Ishikawa (cell line): ENCODE results near the gene ANXA1.

Experiments
- CEBPB ChIP-seq: IDR thresholded peaks from 2 replicates; pipeline ENCODE4 v1.6.1; 2012
- CREB1 ChIP-seq: IDR thresholded peaks from 2 replicates; pipeline ENCODE4 v1.6.1; 2012; ENCODE audit warnings: low read depth
- EGR1 ChIP-seq: IDR thresholded peaks from 2 replicates; pipeline ENCODE4 v1.6.1; 2012
- EP300 ChIP-seq: IDR thresholded peaks from 2 replicates; pipeline ENCODE4 v1.6.1; 2012; ENCODE audit warnings: borderline replicate concordance
- FOXM1 ChIP-seq: IDR thresholded peaks from 2 replicates; pipeline ENCODE4 v1.6.1; 2012; ENCODE audit warnings: low read depth, borderline replicate concordance
- NFIC ChIP-seq: IDR thresholded peaks from 2 replicates; pipeline ENCODE4 v1.6.1; 2012
- RAD21 ChIP-seq: IDR thresholded peaks from 2 replicates; pipeline ENCODE4 v1.6.1; 2012; ENCODE audit warnings: low read depth
- TAF1 ChIP-seq: IDR thresholded peaks from 2 replicates; pipeline ENCODE4 v1.6.1; 2012; ENCODE audit warnings: low read depth, mild to moderate bottlenecking
- TCF12 ChIP-seq: IDR thresholded peaks from 2 replicates; pipeline ENCODE4 v1.6.1; 2012; ENCODE audit warnings: low read depth
- TEAD4 ChIP-seq: IDR thresholded peaks from 2 replicates; pipeline ENCODE4 v1.6.1; 2012
- YY1 ChIP-seq: IDR thresholded peaks from 2 replicates; pipeline ENCODE4 v1.6.1; 2012; ENCODE audit warnings: low read depth
- ZBTB7A ChIP-seq: IDR thresholded peaks from 2 replicates; pipeline ENCODE4 v1.6.1; 2012; ENCODE audit warnings: low read depth
- TF ChIP-seq, protein P1 (sequence below): IDR thresholded peaks from 2 replicates; pipeline ENCODE4 v1.6.1; 2012; ENCODE audit warnings: low read depth, mild to moderate bottlenecking
- TF ChIP-seq, protein P2 (sequence below): IDR thresholded peaks from 2 replicates; pipeline ENCODE4 v1.6.1; 2012
- TF ChIP-seq, protein P3 (sequence below): IDR thresholded peaks from 2 replicates; pipeline ENCODE4 v1.6.1; 2012

Gene ANXA1

DNA sequence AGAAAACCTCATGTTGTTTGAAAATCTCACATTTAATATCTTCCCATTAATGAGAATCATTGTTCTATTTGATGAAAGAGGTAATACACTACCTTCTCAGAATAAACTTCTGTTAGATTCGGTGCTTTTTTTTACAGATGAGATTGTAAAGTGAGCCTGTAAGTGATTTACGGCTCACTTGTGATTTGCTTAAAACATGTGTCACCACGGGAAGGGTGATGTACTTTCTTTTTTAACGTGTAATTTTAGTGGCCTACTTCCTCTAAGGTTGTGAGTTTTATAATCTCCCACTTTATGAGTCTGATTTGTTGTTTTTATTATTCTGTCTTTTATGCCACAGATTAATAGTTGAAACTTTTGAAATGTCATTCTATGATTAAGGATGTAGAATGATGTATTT, 15.9 kb downstream of the ANXA1 start:
- no peak for TF ChIP-seq NFIC
- no peak for TF ChIP-seq FOXM1
- TF ChIP-seq, protein P1, sequence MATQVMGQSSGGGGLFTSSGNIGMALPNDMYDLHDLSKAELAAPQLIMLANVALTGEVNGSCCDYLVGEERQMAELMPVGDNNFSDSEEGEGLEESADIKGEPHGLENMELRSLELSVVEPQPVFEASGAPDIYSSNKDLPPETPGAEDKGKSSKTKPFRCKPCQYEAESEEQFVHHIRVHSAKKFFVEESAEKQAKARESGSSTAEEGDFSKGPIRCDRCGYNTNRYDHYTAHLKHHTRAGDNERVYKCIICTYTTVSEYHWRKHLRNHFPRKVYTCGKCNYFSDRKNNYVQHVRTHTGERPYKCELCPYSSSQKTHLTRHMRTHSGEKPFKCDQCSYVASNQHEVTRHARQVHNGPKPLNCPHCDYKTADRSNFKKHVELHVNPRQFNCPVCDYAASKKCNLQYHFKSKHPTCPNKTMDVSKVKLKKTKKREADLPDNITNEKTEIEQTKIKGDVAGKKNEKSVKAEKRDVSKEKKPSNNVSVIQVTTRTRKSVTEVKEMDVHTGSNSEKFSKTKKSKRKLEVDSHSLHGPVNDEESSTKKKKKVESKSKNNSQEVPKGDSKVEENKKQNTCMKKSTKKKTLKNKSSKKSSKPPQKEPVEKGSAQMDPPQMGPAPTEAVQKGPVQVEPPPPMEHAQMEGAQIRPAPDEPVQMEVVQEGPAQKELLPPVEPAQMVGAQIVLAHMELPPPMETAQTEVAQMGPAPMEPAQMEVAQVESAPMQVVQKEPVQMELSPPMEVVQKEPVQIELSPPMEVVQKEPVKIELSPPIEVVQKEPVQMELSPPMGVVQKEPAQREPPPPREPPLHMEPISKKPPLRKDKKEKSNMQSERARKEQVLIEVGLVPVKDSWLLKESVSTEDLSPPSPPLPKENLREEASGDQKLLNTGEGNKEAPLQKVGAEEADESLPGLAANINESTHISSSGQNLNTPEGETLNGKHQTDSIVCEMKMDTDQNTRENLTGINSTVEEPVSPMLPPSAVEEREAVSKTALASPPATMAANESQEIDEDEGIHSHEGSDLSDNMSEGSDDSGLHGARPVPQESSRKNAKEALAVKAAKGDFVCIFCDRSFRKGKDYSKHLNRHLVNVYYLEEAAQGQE, result no peak
- no peak for TF ChIP-seq RAD21
- no peak for TF ChIP-seq CEBPB
- no peak for TF ChIP-seq CREB1
- TF ChIP-seq TEAD4, result no peak
- TF ChIP-seq TCF12, result no peak
- no peak for TF ChIP-seq EP300
- TF ChIP-seq YY1, result no peak
- TF ChIP-seq, protein P2, sequence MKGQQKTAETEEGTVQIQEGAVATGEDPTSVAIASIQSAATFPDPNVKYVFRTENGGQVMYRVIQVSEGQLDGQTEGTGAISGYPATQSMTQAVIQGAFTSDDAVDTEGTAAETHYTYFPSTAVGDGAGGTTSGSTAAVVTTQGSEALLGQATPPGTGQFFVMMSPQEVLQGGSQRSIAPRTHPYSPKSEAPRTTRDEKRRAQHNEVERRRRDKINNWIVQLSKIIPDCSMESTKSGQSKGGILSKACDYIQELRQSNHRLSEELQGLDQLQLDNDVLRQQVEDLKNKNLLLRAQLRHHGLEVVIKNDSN, result no peak
- TF ChIP-seq ZBTB7A, result no peak

DNA sequence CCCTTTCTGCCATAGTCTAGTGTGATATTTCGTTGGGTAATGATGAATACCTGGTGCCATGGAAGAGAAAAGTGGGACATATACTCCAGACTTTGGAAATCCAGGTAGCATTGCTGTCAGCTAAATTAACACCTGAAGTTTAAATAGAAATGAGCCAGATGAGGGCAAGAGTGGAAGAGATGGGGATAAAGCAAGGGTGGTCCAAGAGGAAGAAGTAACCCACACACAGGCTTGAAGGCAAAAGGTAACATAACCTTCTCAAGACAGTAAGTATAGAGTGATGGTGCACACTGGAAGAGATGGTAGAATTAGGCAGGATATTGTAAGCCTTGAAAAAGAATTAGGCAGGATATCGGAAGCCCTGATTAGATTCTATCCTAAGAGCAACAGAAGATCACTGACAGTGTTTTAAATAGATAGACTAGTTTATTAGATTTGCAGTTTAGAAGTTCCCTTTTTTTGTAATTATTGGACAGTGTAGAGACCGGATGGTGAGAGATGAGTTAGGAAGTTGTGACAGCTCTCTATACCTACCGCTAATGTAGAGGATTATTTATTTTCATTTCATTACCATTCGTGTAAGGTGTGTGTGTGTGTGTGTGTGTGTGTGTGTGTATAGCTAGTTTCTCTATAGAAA, 16.8 kb downstream of the ANXA1 start:
- TF ChIP-seq EGR1, result no peak
- no peak for TF ChIP-seq RAD21
- TF ChIP-seq, protein P2, result no peak
- no peak for TF ChIP-seq ZBTB7A
- no peak for TF ChIP-seq TCF12
- no peak for TF ChIP-seq EP300
- no peak for TF ChIP-seq TEAD4
- no peak for TF ChIP-seq CREB1

DNA sequence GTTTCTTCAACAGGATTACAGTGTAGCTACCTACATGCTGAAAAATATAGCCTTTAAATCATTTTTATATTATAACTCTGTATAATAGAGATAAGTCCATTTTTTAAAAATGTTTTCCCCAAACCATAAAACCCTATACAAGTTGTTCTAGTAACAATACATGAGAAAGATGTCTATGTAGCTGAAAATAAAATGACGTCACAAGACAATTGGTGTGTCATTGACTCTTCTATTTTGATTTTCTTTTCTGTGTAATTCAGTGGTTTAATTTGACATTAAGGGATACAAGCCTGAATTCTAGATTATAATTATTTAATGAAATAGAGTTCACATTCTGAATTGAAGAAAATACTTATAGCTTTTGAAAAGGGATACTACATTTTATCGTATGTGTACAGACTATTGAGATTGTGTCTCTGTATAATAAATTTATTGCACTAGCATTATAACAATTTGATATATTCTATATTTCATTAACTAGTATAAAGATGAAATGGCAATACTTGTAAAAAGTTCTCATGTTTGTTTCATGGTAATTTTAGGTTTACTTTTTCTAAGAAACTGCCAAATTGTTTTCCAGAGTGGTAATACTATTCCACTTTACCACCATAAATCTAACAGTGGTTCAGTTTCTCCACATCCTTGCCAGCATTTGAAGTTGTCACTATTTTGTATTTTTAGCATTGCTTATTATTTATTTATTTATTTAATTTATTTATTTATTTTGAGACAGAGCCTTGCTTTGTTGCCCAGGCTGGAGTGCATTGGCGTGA, 18.7 kb downstream of the ANXA1 start:
- TF ChIP-seq TCF12 (no peak), TAF1 (no peak), ZBTB7A (no peak), CREB1 (no peak), CEBPB (no peak), TEAD4 (no peak), NFIC (no peak), YY1 (no peak), EP300 (no peak)
- TF ChIP-seq, protein P2, result no peak
- TF ChIP-seq, protein P3, sequence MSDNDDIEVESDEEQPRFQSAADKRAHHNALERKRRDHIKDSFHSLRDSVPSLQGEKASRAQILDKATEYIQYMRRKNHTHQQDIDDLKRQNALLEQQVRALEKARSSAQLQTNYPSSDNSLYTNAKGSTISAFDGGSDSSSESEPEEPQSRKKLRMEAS, result no peak
- TF ChIP-seq, protein P1, result no peak

DNA sequence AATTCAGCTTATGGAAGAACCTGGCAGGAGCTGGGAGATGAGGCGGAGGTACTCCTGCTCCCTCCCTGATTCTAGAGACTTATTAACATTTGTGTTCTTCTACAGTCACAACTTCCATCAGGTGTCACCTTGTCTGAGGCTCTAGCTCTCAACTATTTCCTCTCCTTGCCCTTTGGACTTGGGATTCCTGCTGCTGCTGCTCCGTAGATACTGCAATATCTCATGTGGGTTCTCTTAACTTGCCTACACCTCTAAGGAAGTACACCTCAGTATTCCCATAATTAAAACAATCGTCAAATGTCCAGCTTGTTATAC, 21.2 kb downstream of the ANXA1 start:
- TF ChIP-seq EP300, result no peak
- no peak for TF ChIP-seq RAD21
- TF ChIP-seq, protein P3, result no peak
- no peak for TF ChIP-seq TAF1
- no peak for TF ChIP-seq NFIC
- no peak for TF ChIP-seq EGR1
- TF ChIP-seq TEAD4, result no peak
- TF ChIP-seq, protein P2, result no peak
- no peak for TF ChIP-seq ZBTB7A
- no peak for TF ChIP-seq TCF12
- TF ChIP-seq CREB1, result no peak
- no peak for TF ChIP-seq CEBPB
- TF ChIP-seq YY1, result no peak
- TF ChIP-seq, protein P1, result no peak
- TF ChIP-seq FOXM1, result no peak
